C4-2B (cell line): ENCODE data around the gene FANCE.

ENCODE experiments used
- CTCF ChIP-seq: fragments of 450-650 bp; conservative IDR thresholded peaks from 2 replicates; pipeline ENCODE4 v1.5.1; 2017; ENCODE audit warnings: mild to moderate bottlenecking
- ZFX ChIP-seq: fragments of 450-650 bp; IDR thresholded peaks from 2 replicates; pipeline ENCODE4 v1.6.1; 2017

- no peak for TF ChIP-seq CTCF
- TF ChIP-seq ZFX, result no peak
Observed at GRCh38 chr6:35477028-35477427, 24.9 kb downstream of the FANCE start.
